A673 (cell line): ENCODE measurements around the gene SLC38A3. TPM values are rescaled to one million over a fixed set of nuclear protein-coding genes. Genes with fewer than 3 reads are reported as not detected.
A peak's percentile ranks its signal among the peaks of the same experiment; 100 is the strongest.

Source experiments
- BruUV-seq: library from RNA; stranded (reverse); fragments of 400-500 nt; replicated peaks from 2 replicates; lab custom pipeline; 2021; lab: Mats Ljungman, UMichigan
- CTCF ChIA-PET: fragments of 300-600 bp; sonication (Branson Sonifier 250); formaldehyde crosslinking; loops from one replicate; lab custom pipeline; 2022; ENCODE audit warnings: antibody characterized with exemption; lab: Charles Lee
- POLR2A ChIA-PET: fragments of 300-600 bp; sonication (Branson Sonifier 250); formaldehyde crosslinking; loops from one replicate; lab custom pipeline; 2022; ENCODE audit warnings: antibody characterized with exemption; ENCODE audit not compliant: low non-redundant PET; lab: Charles Lee
- DNase-seq: peaks from one replicate; pipeline ENCODE4 v3.0.0-alpha.2; 2015; ENCODE audit warnings: low spot score
- H3K27ac ChIP-seq: fragments of 200-600 bp; sonication (generic); 2 replicates; pipeline ENCODE4 v1.5.1; 2016; ENCODE audit warnings: mixed run types, low read depth, mild to moderate bottlenecking, mixed read lengths, antibody characterized with exemption, low read length; ENCODE audit not compliant: poor library complexity, severe bottlenecking
- H3K27me3 ChIP-seq: fragments of 200-600 bp; sonication (generic); replicated peaks from 2 replicates; pipeline ENCODE4 v1.6.1; 2017; ENCODE audit warnings: mixed run types, low read depth, mild to moderate bottlenecking, mixed read lengths, antibody characterized with exemption, low read length; ENCODE audit not compliant: insufficient read depth, poor library complexity
- H3K36me3 ChIP-seq: fragments of 200-600 bp; sonication (generic); 2 replicates; pipeline ENCODE4 v1.6.1; 2016; ENCODE audit warnings: mixed run types, mild to moderate bottlenecking, mixed read lengths, antibody characterized with exemption, low read length; ENCODE audit not compliant: insufficient read depth, poor library complexity, severe bottlenecking
- H3K4me1 ChIP-seq: fragments of 200-600 bp; sonication (generic); 2 replicates; pipeline ENCODE4 v1.6.1; 2017; ENCODE audit warnings: mixed run types, mild to moderate bottlenecking, mixed read lengths, antibody characterized with exemption, low read length; ENCODE audit not compliant: insufficient read depth, poor library complexity, severe bottlenecking
- H3K4me3 ChIP-seq: fragments of 200-600 bp; sonication (generic); 2 replicates; pipeline ENCODE4 v1.5.1; 2016; ENCODE audit warnings: low read depth, mixed run types, mild to moderate bottlenecking, mixed read lengths, low read length; ENCODE audit not compliant: poor library complexity, severe bottlenecking
- H3K9me3 ChIP-seq: fragments of 200-600 bp; sonication (generic); 2 replicates; pipeline ENCODE4 v1.6.1; 2016; ENCODE audit warnings: mixed run types, low read depth, mild to moderate bottlenecking, mixed read lengths, antibody characterized with exemption, low read length; ENCODE audit not compliant: poor library complexity, severe bottlenecking
- CTCF ChIP-seq: fragments of 300-800, 200-600 bp; sonication (generic); conservative IDR thresholded peaks from 2 replicates; pipeline ENCODE4 v1.5.1; 2017; ENCODE audit warnings: low read depth, mild to moderate bottlenecking, antibody characterized with exemption, low read length, moderate library complexity, mixed read lengths
- EZH2 ChIP-seq: fragments of 200-600 bp; sonication (generic); IDR thresholded peaks from 2 replicates; pipeline ENCODE4 v1.6.1; 2017; ENCODE audit warnings: borderline replicate concordance, low read depth, mild to moderate bottlenecking, mixed read lengths, antibody characterized with exemption, low read length; ENCODE audit not compliant: poor library complexity, severe bottlenecking
- intact Hi-C: fragments of 100-400 bp; cut with micrococcal nuclease; formaldehyde crosslinking; loops from one replicate; pipeline ENCODE4 v1.10.0; 2022; ENCODE audit not compliant: unreplicated experiment
- total RNA-seq: library from RNA; stranded (reverse); gene quantifications from 2 replicates; pipeline ENCODE4 v1.2.3, GENCODE V29; 2021

SLC38A3 gene
- total RNA-seq, 1 experiment from 2014 or later: not detected

- H3K4me3 ChIP-seq: no peak overlapping the region
- H3K27me3 ChIP-seq: no peaks in the 10 kb centered on the region
- no peak overlapping the region for H3K27ac ChIP-seq
- intact Hi-C loops: no loop called here
- CTCF ChIA-PET: no interaction called here
- peaks cover 15% of the 10 kb centered on the region for H3K36me3 ChIP-seq
- no TSS peak for BruUV-seq
- TF ChIP-seq CTCF (no peak), EZH2 (no peak)
- no peaks in the 10 kb centered on the region for H3K9me3 ChIP-seq
- no peaks in the 10 kb centered on the region for H3K4me1 ChIP-seq
- POLR2A ChIA-PET: no interaction called here
- no peak for DNase-seq
These were observed 49.6 kb downstream of the SLC38A3 start for GRCh38 chr3:50254577-50255250.

GRCh38 chr3:50255251-50255615, 50.2 kb downstream of the SLC38A3 start:
- Histone ChIP-seq H3K27ac (no peak overlapping the region), H3K9me3 (no peaks in the 10 kb centered on the region), H3K4me1 (no peaks in the 10 kb centered on the region), H3K4me3 (no peak overlapping the region), H3K36me3 (peaks cover 15% of the 10 kb centered on the region), H3K27me3 (no peaks in the 10 kb centered on the region)
- ChIA-PET POLR2A (no interaction called here), CTCF (no interaction called here)
- TF ChIP-seq CTCF (no peak), EZH2 (no peak)
- no TSS peak for BruUV-seq
- intact Hi-C loops: no loop called here
- no peak for DNase-seq

- H3K27ac ChIP-seq: no peak overlapping the region
- CTCF ChIA-PET: interaction anchor here (0.6 kb wide), 1 partner anchor 128 kb away, joined by 5 read pairs; no protein-coding TSS in a partner anchor
- no peaks in the 10 kb centered on the region for H3K4me1 ChIP-seq
- POLR2A ChIA-PET: no interaction called here
- no peak overlapping the region for H3K4me3 ChIP-seq
- no peaks in the 10 kb centered on the region for H3K27me3 ChIP-seq
- no TSS peak for BruUV-seq
- H3K36me3 ChIP-seq: peaks cover 15% of the 10 kb centered on the region
- no peak for DNase-seq
- intact Hi-C loops: no loop called here
- no peaks in the 10 kb centered on the region for H3K9me3 ChIP-seq
- TF ChIP-seq CTCF (peak; percentile 50), EZH2 (no peak)
These were observed 52.2 kb downstream of the SLC38A3 start for GRCh38 chr3:50256978-50257890.
